GM19043 (cell line): Measurements from ENCODE around the gene RRM2.
"Not testable (repeated sequence)": the region's sequence is repeated elsewhere in the genome, so short reads cannot be mapped to it uniquely, and the experiment has no call there.

ENCODE experiments used
- ATAC-seq: cut with Tn5 transposase; IDR thresholded peaks from one replicate; pipeline ENCODE4 v1.9.1; 2021; ENCODE audit warnings: low read depth; ENCODE audit not compliant: unreplicated experiment

Gene RRM2

DNA sequence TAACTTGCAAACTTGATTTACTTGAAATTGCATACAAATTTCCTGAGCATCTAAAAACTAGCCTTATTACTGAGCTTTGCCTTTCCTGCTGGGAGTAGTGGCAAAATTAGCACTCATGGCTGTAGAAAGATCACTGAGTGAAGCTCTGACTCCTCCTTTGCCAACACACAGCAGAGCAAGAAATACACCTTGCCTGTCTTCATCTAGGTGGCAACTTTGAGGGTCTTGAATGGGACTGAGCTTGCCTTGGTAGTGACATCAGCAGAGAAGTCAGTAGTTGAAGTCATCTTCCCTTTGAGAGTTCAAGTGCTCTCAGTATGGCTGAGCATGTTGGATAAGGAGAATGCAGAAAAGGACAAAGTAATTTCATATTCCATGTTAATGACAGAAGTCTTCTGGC is 5.9 kb downstream of the RRM2 start:
- no peak for ATAC-seq

DNA sequence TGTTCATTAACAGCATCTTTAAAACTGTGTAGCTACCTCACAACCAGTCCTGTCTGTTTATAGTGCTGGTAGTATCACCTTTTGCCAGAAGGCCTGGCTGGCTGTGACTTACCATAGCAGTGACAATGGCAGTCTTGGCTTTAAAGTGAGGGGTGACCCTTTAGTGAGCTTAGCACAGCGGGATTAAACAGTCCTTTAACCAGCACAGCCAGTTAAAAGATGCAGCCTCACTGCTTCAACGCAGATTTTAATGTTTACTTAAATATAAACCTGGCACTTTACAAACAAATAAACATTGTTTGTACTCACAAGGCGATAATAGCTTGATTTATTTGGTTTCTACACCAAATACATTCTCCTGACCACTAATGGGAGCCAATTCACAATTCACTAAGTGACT is 7.0 kb downstream of the RRM2 start:
- ATAC-seq = no peak

GRCh38 chr2:10132043-10132575 is 9.6 kb downstream of the RRM2 start:
- ATAC-seq = no peak

- ATAC-seq = no peak
Observed at GRCh38 chr2:10132596-10132995, 10.1 kb downstream of the RRM2 start.

GRCh38 chr2:10132996-10133647 is 10.6 kb downstream of the RRM2 start:
- no peak for ATAC-seq

- no peak for ATAC-seq
Observed at GRCh38 chr2:10135296-10136089, 13.0 kb downstream of the RRM2 start.

- ATAC-seq = no peak
Observed at GRCh38 chr2:10136101-10136934, 13.8 kb downstream of the RRM2 start.

DNA sequence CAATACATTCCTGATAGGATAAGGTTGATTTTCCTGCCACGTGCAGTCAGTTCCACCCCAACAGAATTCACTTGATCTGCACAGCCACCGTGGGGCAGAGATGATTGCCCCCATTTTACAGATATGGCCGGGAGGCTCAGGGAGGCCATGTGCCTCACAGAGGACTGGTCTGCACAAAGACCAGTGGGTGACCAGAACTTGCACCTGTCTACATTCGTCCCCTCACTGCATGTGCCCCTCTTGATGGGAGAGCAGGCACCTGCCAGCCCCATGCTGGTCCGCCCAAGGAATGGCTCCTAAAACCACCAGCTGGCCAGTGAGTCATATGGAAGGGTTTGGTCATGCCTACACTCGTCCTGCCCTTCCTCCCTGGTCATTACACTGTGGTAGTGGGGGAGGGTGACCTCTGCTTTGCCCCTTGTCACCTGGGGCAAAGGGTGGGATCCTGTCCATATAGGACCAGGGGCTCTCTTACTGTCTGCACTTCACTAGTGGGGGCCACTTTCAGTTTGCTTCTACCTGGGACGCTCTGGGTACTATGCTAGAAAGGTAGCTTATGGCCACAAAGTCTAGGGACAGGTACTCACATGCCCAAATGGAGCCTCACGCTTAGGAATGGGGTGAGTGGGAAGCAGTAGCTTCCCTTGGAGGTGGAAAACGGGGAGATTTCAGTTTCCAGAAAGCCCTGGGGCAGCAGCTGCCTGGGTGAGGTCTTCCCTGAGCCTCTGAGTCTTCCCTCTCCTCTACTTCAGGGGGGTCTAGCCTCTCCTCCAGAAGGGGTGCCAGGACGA is 14.7 kb downstream of the RRM2 start:
- ATAC-seq = no peak

DNA sequence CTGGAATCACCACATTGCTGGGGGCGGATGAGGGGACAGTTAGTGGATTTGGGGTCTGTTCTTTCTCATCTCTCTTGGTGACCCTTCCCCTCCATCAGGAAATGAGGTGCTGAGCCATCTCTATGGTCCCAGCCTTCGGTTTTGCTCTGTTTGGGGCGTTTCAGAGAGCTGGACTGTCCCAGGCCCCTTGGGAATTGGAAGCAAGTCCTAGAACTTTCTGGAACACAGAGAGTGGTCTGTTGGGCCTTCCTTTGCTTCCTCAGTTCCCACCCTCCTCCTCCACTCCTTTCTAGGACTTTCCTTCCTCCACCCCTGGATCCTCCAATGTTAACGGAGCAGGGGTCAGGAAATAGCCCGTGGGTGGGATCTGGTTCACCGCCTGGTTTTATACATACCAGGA is 17.0 kb downstream of the RRM2 start:
- ATAC-seq = no peak

DNA sequence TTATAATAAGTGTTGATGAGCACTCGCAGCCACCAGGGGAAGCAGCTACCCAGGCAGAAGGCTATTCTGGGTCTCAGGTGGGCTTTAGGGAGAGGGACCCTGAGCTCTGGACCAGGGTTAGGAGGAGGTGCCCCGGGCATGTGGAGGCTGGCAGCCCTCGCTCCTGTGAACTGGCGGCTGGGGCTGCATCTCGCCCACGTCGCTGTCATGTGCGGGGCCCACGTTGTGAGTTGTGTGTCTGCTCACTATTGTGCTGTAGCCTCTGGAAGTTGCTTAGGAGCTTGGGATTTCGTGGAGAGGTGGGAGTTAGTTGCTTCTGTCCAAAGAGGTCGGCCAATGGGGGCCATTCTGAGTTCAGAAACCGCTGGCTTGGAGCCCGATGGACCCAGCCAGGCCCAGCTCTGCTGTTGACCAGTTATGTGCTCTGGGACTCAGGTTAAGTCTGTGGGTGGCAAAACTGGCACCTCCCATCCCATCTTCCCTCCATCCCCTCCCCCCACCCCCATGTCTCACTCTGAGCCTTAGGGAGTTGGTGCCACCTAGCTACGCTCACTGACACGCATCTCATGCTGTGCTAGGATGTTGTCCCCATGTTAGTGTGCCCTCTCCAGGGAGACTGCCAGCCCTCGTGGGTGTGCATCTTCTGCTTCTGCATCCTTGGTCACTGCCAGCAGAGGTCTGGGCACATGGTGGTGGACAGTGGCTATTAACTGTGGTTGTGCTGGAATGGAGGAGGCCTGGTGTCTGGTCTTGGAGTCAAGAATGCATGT is 18.5 kb downstream of the RRM2 start:
- no peak for ATAC-seq

- no peak for ATAC-seq
Observed at GRCh38 chr2:10141736-10142639, 19.4 kb downstream of the RRM2 start.

GRCh38 chr2:10142640-10142965 is 20.1 kb downstream of the RRM2 start:
- ATAC-seq = no peak

- no peak for ATAC-seq
Observed at GRCh38 chr2:10144771-10145518, 22.4 kb downstream of the RRM2 start.

DNA sequence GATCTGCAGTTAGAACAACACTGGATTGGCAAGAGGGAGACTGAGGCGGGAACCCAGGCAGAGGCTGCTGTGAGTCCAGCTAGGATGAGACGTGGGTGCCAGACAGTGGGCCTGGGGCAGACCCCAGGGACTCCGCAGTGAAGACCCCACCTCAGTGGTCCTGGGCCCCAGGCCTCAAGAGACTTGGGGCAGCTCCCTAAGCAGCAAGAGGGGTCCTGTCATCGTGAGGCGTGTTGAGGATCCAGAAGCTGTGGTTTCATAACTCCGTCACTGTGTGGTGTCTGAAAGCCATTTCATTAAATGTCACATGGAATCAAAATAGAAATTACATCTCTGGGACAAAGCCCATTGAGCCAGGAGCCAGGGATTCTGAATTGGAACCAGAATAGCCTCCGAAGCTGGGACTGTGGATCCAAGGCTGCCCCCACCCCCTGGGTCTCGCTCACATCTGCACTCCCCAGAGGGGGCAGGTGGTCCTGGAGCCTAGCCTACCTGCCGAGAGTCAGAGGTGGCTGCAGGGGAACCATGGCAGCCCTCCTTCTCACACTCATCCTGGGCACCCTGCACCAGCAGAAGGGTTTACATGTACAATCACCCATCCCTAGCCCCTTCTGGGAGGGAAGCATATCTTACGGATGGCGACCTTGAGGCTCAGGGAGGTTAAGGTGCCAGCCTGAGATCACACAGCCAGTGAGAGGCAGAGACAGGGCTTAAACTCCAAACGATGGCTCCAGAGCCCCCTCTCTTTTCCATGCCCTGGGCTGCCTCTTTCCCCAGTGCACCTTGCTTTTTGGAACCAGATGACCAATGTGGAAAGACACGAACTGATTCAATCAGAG is 23.2 kb downstream of the RRM2 start:
- ATAC-seq = no peak

DNA sequence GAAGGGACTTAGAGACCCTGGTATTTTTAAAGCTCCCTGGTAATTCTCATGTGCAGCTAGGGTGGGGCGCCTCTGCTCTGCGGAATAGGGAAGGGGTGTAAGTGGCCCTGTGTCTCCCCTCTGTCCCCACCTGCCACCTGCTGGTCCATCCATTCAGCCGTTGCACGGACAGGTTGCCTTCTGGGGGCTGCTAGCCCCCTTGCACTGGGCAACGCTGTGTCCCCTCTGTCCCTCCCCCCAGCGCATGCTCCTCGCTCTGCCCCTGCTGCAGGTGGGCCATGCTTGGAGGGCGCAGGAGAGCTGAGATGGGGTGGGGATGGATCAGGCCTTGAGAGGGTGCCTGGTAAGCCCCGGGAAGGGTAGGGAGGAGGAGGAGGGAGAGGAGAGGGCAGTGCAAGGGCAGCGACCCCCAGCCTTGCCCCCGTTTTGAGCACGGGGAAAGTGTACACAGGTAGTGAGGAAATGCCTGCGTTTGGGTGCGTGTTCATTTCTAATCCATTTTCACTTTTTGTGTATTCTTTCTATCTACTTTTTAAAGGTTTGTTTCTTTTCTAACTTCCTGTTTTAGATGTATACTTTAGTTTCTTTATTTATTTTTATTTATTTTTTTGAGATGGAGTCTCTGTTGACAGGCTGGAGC is 23.9 kb downstream of the RRM2 start:
- ATAC-seq = no peak

DNA sequence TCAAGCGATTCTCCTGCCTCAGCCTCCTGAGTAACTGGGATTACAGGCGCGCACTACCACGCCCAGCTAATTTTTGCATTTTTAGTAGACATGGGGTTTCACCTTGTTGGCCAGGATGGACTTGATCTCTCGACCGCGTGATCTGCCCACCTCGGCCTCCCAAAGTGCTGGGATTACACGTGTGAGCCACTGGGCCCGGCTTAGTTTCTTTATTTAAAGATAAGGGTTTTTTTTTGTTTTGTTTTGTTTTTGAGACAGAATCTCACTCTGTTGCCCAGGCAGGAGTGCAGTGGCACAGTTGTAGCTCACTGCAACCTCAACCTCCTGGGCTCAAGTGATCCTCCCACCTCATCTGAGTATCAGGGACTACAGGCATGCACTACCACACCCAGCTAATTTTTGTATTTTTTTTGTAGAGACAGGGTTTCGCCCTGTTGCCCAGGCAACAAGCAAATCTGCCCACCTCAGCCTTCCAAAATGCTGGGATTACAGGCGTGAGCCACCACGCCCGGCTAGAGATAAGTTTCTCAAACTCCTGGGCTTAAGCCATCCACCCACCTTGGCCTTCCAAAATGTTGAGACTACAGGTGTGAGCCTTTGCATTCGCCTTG is 24.6 kb downstream of the RRM2 start:
- not testable (repeated sequence) for ATAC-seq
